Liver (tissue), 9 donors: ENCODE results near the gene SLC25A6. TPM values are rescaled to one million over a fixed set of nuclear protein-coding genes. Genes with fewer than 3 reads are reported as not detected.
A peak's percentile ranks its signal among the peaks of the same experiment; 100 is the strongest.

Experiments
- DNase-seq: peaks from one replicate; pipeline ENCODE4 v3.0.0-alpha.2; 2017; ENCODE audit warnings: low spot score
- H3K27ac ChIP-seq, 2 donors: one replicate each; pipeline ENCODE4 v1.7.0; 2013; ENCODE audit warnings: inconsistent platforms in 2 of 2, low read length in 2 of 2, control low read depth in 1 of 2, low read depth in 1 of 2, mild to moderate bottlenecking in 1 of 2
- H3K27me3 ChIP-seq, 4 donors: one replicate each; pipeline versions ENCODE4 v1.6.1 to v1.7.0; 2013; ENCODE audit warnings: low read length in 3 of 4, inconsistent platforms in 1 of 4, mild to moderate bottlenecking in 1 of 4, moderate library complexity in 1 of 4; ENCODE audit not compliant: control insufficient read depth in 4 of 4, insufficient read depth in 4 of 4
- H3K36me3 ChIP-seq, 4 donors: one replicate each; pipeline versions ENCODE4 v1.6.1 to v1.7.0; 2013; ENCODE audit warnings: low read length in 3 of 4, mild to moderate bottlenecking in 3 of 4, low read depth in 1 of 4, moderate library complexity in 1 of 4; ENCODE audit not compliant: control insufficient read depth in 4 of 4, insufficient read depth in 3 of 4
- H3K4me1 ChIP-seq, 4 donors: one replicate each; pipeline versions ENCODE4 v1.6.1 to v1.7.0; 2013; ENCODE audit warnings: low read length in 3 of 4, mild to moderate bottlenecking in 3 of 4, moderate library complexity in 1 of 4; ENCODE audit not compliant: control insufficient read depth in 4 of 4, insufficient read depth in 4 of 4
- H3K4me3 ChIP-seq, 3 donors: one replicate each; pipeline versions ENCODE4 v1.6.1 to v1.7.0; 2013; ENCODE audit warnings: low read length in 3 of 3, control low read depth in 1 of 3, low read depth in 1 of 3, mild to moderate bottlenecking in 1 of 3
- H3K9ac ChIP-seq, 2 donors: one replicate each; pipeline ENCODE4 v1.7.0; 2013; ENCODE audit warnings: low read length in 2 of 2, mild to moderate bottlenecking in 2 of 2, moderate library complexity in 2 of 2, control low read depth in 1 of 2, low read depth in 1 of 2
- H3K9me3 ChIP-seq, 4 donors: one replicate each; pipeline versions ENCODE4 v1.6.1 to v1.7.0; 2013; ENCODE audit warnings: low read length in 3 of 4; ENCODE audit not compliant: control insufficient read depth in 4 of 4
- CTCF ChIP-seq: fragments of 150-350 bp; IDR thresholded peaks from 2 replicates; pipeline ENCODE4 v1.5.1; 2017; ENCODE audit warnings: improper control_type of control experiment, low read depth, low read length; ENCODE audit not compliant: missing input control
- EGR1 ChIP-seq, 2 donors: IDR thresholded peaks; 2 replicates each; pipeline ENCODE4 v1.6.1; 2016 to 2018; ENCODE audit warnings: antibody characterized with exemption in 2 of 2, low read depth in 2 of 2
- FOXA1 ChIP-seq: IDR thresholded peaks from 2 replicates; pipeline ENCODE4 v1.6.1; 2016; ENCODE audit warnings: antibody characterized with exemption
- FOXA2 ChIP-seq: IDR thresholded peaks from 2 replicates; pipeline ENCODE4 v1.6.1; 2016; ENCODE audit warnings: antibody characterized with exemption
- GABPA ChIP-seq, 2 donors: IDR thresholded peaks in 1 of 2; conservative IDR thresholded peaks in 1 of 2; 2 replicates each; pipeline ENCODE4 v1.6.1; 2016; ENCODE audit warnings: antibody characterized with exemption in 2 of 2, mild to moderate bottlenecking in 1 of 2, moderate library complexity in 1 of 2
- HNF4A ChIP-seq, 2 donors: conservative IDR thresholded peaks; 2 replicates each; pipeline ENCODE4 v1.6.1; 2016; ENCODE audit warnings: antibody characterized with exemption in 2 of 2, mild to moderate bottlenecking in 2 of 2
- HNF4G ChIP-seq: IDR thresholded peaks from 2 replicates; pipeline ENCODE4 v1.6.1; 2016; ENCODE audit warnings: antibody characterized with exemption
- JUND ChIP-seq, 2 donors: IDR thresholded peaks; 2 replicates each; pipeline ENCODE4 v1.6.1; 2016; ENCODE audit warnings: antibody characterized with exemption in 2 of 2
- MAX ChIP-seq: IDR thresholded peaks from 2 replicates; pipeline ENCODE4 v1.6.1; 2016; ENCODE audit warnings: antibody characterized with exemption
- NR2F2 ChIP-seq: IDR thresholded peaks from 2 replicates; pipeline ENCODE4 v1.6.1; 2016; ENCODE audit warnings: antibody characterized with exemption
- RAD21 ChIP-seq, 2 donors: IDR thresholded peaks; 2 replicates each; pipeline ENCODE4 v1.6.1; 2016; ENCODE audit warnings: antibody characterized with exemption in 2 of 2, mild to moderate bottlenecking in 2 of 2
- REST ChIP-seq: IDR thresholded peaks from 2 replicates; pipeline ENCODE4 v1.6.1; 2016; ENCODE audit warnings: antibody characterized with exemption, mild to moderate bottlenecking
- RXRA ChIP-seq, 2 donors: IDR thresholded peaks; 2 replicates each; pipeline ENCODE4 v1.6.1; 2017 to 2018; ENCODE audit warnings: antibody characterized with exemption in 2 of 2, mild to moderate bottlenecking in 1 of 2
- SP1 ChIP-seq: IDR thresholded peaks from 2 replicates; pipeline ENCODE4 v1.6.1; 2018; ENCODE audit warnings: antibody characterized with exemption, mild to moderate bottlenecking
- TAF1 ChIP-seq: conservative IDR thresholded peaks from 2 replicates; pipeline ENCODE4 v1.6.1; 2016; ENCODE audit warnings: antibody characterized with exemption, mild to moderate bottlenecking
- YY1 ChIP-seq: IDR thresholded peaks from 2 replicates; pipeline ENCODE4 v1.6.1; 2016; ENCODE audit warnings: antibody characterized with exemption, mild to moderate bottlenecking
- WGBS: extraction: QIAGEN DNeasy Blood & Tissue Kit; methylation state at CpG from one replicate; pipeline ENCODE4 v1.1.7; 2013; 5-methylcytosine and 5-hydroxymethylcytosine counted together
- polyA plus RNA-seq, 2 donors: library from polyadenylated mRNA; stranded (reverse) in 1 of 2; unstranded in 1 of 2; fragments of 200-250 nt in 1 of 2; fragments of >200 nt in 1 of 2; fragmentation: Nextera tagmentation in 1 of 2; extraction: Ambion mirVana in 1 of 2; gene quantifications; one replicate each; pipeline versions ENCODE4 v1.2.1 to v1.2.3, GENCODE V29; 2013 to 2015
- total RNA-seq, 2 donors: library from RNA; depleted of rRNA; stranded (reverse); fragments of >200 nt; gene quantifications; one replicate each; pipeline ENCODE4 v1.2.3, GENCODE V29; 2014
- TF ChIP-seq, protein P1 (sequence below): IDR thresholded peaks from 2 replicates; pipeline ENCODE4 v1.6.1; 2016; ENCODE audit warnings: antibody characterized with exemption
- donor health status: healthy.
- donor health status: healthy.
- donor health status: healthy.
- donor health status: healthy.
- donor health status: healthy.

The SLC25A6 gene
- total RNA-seq (100 to 1,000 TPM in 1 of 2 donors, 10 to 100 TPM in 1; 44.8 to 110 TPM), polyA plus RNA-seq (10 to 100 TPM; 48.6 to 79.4 TPM)

DNA sequence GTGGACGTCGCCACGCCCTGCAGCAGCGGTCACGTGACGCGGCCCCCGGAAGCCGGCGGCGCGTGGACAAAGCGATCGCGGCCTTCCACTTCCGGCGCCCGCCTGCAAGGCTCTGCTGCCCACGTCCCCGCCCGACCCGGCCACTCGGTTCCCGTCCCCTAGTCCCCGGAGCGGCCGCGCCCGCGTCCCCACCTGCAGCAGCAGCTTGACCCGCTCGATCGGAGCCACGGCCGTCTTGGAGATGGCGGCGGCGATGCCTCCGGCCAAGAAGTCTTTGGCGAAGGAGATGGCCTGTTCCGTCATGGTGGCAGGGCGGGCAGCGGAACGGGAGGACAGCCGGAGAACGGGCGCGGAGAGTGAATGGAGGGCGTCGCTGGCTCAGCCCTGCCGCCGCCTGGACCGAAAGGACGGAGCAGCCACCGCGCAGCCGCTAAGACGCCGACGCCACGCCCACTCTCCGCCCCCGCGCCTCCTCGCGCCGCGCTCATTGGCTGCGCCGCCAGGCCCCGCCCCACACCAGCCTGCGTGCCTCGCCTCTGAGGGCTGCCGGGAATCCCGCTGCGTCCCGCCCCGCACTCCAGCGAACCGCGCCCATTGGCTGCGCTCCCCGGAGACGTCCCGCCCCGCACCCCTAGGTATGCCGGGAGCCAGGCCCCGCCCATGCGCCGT lies at the start of gene SLC25A6:
Gene SLC25A6, minus strand, starts transcription at position 407 of the 669 bp plus-strand sequence. Its CDS starts 104 bp downstream, at position 303.
- Histone ChIP-seq H3K27me3 (no peaks in the 10 kb centered on the region), H3K4me3 (peak within 1 kb of the TSS; percentile 75 to 100 (median 99)), H3K36me3 (peaks cover 15 to 40% (median 31%) of the 10 kb centered on the region in 4 donors), H3K27ac (peak within 1 kb of the TSS; percentile 98 to 99), H3K9me3 (no peaks in the 10 kb centered on the region), H3K4me1 (peaks cover 5 to 36% (median 26%) of the 10 kb centered on the region in 4 donors), H3K9ac (peak within 1 kb of the TSS; percentile 95 to 98)
- peak; percentile 100 for DNase-seq
- under 1% methylated on average over 90 of the region's 90 CpGs for WGBS
- TF ChIP-seq FOXA1 (no peak), YY1 (no peak), SP1 (peak; percentile 65), GABPA (IDR thresholded peaks at IDR 0.05 in 1 of 2, conservative IDR thresholded peaks at IDR 0.05 in 1 of 2) (peak in 1 of 2 donors; percentile 88), RAD21 (IDR thresholded peaks at IDR 0.05) (no peak), HNF4A (conservative IDR thresholded peaks at IDR 0.05) (no peak), REST (peak; percentile 70), FOXA2 (no peak), EGR1 (IDR thresholded peaks at IDR 0.05; ENCODE audit: low read depth in 2 of 2) (peak; percentile 91 to 99), JUND (IDR thresholded peaks at IDR 0.05) (no peak)
- TF ChIP-seq, protein P1, sequence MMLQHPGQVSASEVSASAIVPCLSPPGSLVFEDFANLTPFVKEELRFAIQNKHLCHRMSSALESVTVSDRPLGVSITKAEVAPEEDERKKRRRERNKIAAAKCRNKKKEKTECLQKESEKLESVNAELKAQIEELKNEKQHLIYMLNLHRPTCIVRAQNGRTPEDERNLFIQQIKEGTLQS: no peak

- no peak overlapping the region for H3K27ac ChIP-seq
- over 99% methylated on average over 6 of the region's 6 CpGs for WGBS
These were observed 48.6 kb upstream of the SLC25A6 start for GRCh38 chrX:1440506-1440905.

More at GRCh38 chrX:1440506-1440905, 48.6 kb upstream of the SLC25A6 start:
- no peak for TF ChIP-seq HNF4G
- no peak for TF ChIP-seq RXRA (IDR thresholded peaks at IDR 0.05)
- TF ChIP-seq, protein P1: no peak
- no peak for TF ChIP-seq GABPA (IDR thresholded peaks at IDR 0.05 in 1 of 2, conservative IDR thresholded peaks at IDR 0.05 in 1 of 2)
- no peak for TF ChIP-seq REST
- TF ChIP-seq MAX: no peak
- TF ChIP-seq NR2F2: no peak
- no peak for TF ChIP-seq FOXA1
- no peak for TF ChIP-seq RAD21 (IDR thresholded peaks at IDR 0.05)
- TF ChIP-seq EGR1 (IDR thresholded peaks at IDR 0.05; ENCODE audit: low read depth in 2 of 2): no peak
- TF ChIP-seq YY1: no peak
- no peak for TF ChIP-seq JUND (IDR thresholded peaks at IDR 0.05)
- TF ChIP-seq HNF4A (conservative IDR thresholded peaks at IDR 0.05): no peak
- no peak for TF ChIP-seq CTCF
- no peak for TF ChIP-seq TAF1
- no peak for TF ChIP-seq FOXA2
- peaks cover 3 to 11% (median 6%) of the 10 kb centered on the region in 4 donors for H3K36me3 ChIP-seq
- no peak overlapping the region for H3K4me3 ChIP-seq
- no peak overlapping the region for H3K9ac ChIP-seq
- no peaks in the 10 kb centered on the region for H3K9me3 ChIP-seq
- H3K4me1 ChIP-seq: peaks cover 0 to 6% (median 0%) of the 10 kb centered on the region in 4 donors
- no peaks in the 10 kb centered on the region for H3K27me3 ChIP-seq
- DNase-seq: no peak
